ENCODE measurements around the gene SKAP2.

GRCh38 chr7:26637610-26638009 is 226.8 kb downstream of the SKAP2 start:
- TF ChIP-seq CTCF (IDR thresholded peaks at IDR 0.05) (no peak), POLR2A (IDR thresholded peaks at IDR 0.05) (no peak)

Data from lower leg skin (tissue), 3 donors.